HG02678 (cell line): ENCODE data around the gene SDF2.
"Not testable (repeated sequence)": the region's sequence is repeated elsewhere in the genome, so short reads cannot be mapped to it uniquely, and the experiment has no call there.

Experiments used
- ATAC-seq: cut with Tn5 transposase; IDR thresholded peaks from one replicate; pipeline ENCODE4 v1.9.1; 2021; ENCODE audit warnings: mild to moderate bottlenecking, moderate library complexity; ENCODE audit not compliant: unreplicated experiment

The SDF2 gene

GRCh38 chr17:28635506-28635905 is 26.2 kb downstream of the SDF2 start:
- no peak for ATAC-seq

DNA sequence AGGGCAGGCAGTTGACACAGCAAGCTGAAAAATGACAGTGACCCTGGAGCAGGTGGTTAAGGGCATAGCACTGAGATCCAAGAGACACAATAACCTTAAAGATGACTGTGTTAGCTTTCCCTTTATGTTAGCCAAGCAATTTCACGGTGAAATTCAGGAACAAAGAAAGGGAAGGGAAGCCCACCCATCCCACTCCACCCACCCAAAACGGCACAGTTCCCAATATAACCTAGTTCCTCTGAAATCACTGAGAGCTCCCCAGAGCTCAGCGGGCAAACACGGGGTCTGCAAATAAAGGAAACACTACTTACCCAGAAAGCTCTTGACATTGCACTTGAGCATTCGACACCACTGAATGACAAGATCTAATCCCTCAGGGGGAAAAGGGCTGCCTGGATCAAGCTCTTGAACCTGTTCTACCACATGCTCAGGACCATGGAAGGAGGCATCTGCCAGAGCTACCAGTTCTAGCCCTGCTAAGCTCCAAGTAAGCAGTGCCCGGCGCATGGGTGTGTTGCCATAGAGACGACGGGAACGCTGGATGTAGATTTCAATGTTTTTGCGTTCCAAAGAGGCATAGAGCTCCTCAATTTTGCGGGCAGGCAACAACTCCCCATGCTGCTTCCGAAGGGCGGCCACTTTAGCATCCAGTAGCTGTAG is 27.4 kb downstream of the SDF2 start:
- no peak for ATAC-seq

GRCh38 chr17:28626818-28627217 is 34.9 kb downstream of the SDF2 start:
- no peak for ATAC-seq

DNA sequence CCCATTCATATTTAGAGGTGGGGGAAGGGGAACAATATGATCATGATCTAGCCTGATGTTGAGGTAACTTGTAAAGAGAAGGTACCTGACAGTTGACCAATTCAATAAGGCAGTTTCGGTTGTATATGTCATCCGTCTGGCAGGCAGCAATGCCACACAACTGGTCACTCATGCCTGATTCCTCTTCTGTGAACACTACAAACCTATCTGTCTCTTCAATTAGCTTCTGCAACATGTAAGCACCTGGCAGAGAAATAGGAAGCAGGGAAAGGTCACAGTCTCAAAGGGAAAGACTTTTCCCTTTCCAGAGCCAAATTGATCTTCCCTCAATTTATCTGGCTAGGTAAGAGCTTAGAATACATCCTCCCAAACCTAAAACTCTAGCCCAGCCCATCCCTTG is 37.6 kb downstream of the SDF2 start:
- no peak for ATAC-seq

GRCh38 chr17:28623696-28624095 is 38.0 kb downstream of the SDF2 start:
- no peak for ATAC-seq

- no peak for ATAC-seq
Measured at GRCh38 chr17:28622186-28622585, 39.5 kb downstream of the SDF2 start.

GRCh38 chr17:28620010-28620409 is 41.7 kb downstream of the SDF2 start:
- no peak for ATAC-seq

GRCh38 chr17:28618464-28618863 is 43.2 kb downstream of the SDF2 start:
- ATAC-seq: no peak

- no peak for ATAC-seq
Measured at GRCh38 chr17:28616281-28616680, 45.4 kb downstream of the SDF2 start.

DNA sequence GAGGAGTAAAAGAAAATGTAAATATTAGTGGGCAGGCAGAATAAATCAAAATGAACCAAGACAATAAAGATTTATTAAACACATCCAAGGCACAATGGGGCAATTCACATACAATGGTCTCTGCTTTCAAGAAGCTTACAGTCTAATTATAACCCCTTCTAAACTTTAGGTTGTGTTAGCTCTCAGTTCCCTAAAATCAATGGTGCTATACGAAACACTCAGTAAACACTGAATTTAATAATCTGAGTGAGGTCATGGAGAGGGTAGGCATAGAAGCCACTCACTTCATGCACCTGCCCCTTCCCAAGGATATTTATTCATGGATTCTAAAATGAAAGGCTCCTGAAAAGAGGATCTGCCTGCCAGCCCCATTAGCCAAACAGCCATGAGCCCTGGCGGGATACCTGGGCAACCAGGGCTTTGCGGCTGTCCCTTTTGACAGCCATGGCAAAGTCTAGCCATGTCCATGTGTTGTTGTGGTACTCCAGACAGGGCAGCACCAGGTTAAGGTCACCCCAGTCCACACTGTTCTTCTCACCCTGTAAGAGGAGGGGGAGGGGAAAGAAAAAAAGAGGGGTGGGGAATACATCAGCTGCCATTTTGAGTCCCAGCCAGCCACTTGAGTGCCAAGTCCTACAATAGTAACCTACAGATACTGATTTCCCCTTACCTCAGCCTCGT is 46.3 kb downstream of the SDF2 start:
- ATAC-seq: no peak

DNA sequence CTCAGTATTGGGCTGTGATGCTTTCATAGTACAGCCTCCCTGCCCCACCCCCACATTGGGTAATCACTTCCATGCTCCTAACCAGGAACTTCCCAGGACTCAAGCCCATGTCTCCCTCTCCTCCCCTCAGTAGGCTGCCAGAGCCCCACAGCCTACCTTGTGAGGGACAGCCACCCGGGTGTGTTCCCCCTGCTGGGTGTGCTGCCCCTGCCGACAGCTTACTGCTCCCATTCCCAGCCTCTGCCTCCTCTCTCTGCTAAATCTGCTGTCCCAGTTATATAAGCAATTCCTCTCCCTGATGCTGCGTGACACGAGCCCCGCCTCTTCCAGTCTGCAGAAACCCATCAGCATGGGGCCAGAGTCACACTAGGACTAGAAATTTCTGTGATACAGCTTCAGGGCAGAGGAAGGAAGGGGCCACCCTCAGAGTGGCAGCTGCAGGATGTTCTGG is 47.8 kb downstream of the SDF2 start, which contains the start of gene RSKR:
RSKR (minus strand) TSS at position 255 of the 451 bp plus-strand sequence; CDS start at position 231, 24 bp downstream.
- no peak for ATAC-seq

- ATAC-seq: no peak
Measured at GRCh38 chr17:28612936-28613872, 48.5 kb downstream of the SDF2 start.

DNA sequence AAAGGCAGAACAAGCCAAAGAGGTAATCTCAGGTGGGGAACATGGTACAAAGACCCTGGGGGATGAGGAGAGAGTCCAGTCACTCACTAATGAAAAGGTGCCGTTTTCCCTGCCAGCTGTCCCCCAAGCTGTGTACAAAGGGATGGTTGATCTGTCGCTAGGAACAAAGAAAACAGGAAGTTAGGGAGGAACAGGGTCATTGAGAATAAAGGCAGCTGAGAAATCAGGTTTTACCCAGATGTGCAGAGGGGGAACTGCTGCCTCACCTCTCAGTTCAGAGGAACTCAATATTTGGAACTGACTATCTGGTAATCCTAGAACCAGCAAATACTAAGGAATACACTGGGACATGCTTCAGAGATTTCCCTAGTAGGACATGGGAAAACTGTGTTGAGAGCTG is 49.2 kb downstream of the SDF2 start:
- ATAC-seq: no peak

GRCh38 chr17:28610376-28610775 is 51.3 kb downstream of the SDF2 start:
- no peak for ATAC-seq

DNA sequence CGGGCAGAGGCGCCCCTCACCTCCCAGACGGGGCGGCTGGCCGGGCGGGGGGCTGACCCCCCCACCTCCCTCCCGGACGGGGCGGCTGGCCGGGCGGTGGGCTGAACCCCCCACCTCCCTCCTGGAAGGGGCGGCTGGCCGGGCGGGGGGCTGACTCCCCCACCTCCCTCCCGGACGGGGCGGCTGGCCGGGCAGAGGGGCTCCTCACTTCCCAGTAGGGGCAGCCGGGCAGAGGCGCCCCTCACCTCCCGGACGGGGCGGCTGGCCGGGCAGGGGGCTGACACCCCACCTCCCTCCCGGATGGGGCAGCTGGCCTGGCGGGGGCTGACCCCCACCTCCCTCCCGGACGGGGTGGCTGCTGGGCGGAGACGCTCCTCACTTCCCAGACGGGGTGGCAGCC is 57.7 kb downstream of the SDF2 start:
- ATAC-seq: not testable (repeated sequence)

DNA sequence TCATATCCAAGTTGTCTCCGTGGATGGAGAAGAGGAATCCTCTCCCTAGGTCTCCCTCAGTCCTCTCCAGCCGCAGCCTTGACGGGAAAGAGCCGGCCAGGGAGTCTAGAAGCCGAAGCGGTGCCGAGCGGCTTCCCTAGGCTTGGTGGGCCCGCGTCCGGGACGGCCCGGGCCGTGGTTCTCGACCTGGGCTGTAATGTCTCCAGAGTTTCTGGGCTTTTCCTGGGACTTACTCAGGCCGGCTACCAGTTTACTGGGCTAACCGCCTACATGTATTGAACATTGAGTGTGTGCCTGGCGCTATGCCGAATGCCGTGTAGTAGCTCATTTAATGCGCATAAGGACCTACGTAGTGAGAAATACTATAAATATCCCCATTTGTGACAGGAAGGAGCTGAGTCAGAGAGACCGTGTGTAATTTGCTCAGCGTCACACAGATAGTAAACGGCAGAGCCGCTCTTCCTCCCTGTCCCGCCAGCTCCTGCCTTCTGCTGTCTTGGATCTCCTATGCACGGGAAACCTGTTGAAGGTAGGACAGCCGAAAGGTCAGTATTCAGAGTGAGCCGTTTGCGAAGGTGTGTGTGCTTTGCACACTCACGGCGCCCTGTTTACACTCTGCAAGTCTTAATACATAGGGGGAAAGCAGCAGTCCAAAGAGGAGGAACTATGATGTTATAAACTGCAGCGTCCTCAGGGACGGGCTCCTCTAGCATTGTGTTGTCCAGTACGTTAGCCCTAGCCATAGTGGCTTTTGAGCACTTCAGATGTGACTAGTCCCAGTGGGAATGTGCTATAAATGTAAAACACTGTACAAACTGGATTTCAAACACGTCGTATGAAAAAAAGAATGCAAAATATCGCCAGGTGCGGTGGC is 62.2 kb downstream of the SDF2 start:
- ATAC-seq: peak; percentile 33

DNA sequence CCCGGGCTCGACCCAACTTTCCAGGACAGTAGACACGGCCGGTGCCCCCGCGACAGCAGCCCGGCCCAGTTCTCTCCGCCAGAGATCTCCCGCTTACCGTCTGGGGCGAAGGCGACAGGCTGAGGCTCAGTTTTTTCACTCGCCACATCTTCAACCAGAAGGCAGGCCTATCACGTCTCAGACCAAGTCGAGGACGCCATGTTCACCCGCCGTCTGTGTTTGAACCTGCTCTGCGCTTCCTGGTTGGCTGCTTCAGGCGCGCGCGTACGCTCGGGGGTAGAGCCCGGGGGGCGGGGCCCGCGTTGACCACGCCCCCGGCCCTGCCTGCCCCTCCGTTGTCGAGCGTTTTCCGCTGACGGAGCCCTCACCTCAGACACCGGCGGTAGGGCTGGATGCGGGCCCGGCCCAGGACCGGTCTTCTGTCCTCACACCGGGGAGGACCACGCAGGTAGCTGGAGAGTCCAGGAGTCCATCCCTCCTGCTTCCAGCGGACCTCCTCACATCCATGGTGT is 62.9 kb downstream of the SDF2 start, which contains the start of gene SPAG5:
SPAG5 (minus strand) TSS at position 227 of the 512 bp plus-strand sequence; CDS start at position 148, 79 bp downstream.
- peak; percentile 86 for ATAC-seq

- ATAC-seq: no peak
Measured at GRCh38 chr17:28598389-28598788, 63.3 kb downstream of the SDF2 start.
